ENCODE measurements around the gene ADAMTS17.

ADAMTS17 gene

DNA sequence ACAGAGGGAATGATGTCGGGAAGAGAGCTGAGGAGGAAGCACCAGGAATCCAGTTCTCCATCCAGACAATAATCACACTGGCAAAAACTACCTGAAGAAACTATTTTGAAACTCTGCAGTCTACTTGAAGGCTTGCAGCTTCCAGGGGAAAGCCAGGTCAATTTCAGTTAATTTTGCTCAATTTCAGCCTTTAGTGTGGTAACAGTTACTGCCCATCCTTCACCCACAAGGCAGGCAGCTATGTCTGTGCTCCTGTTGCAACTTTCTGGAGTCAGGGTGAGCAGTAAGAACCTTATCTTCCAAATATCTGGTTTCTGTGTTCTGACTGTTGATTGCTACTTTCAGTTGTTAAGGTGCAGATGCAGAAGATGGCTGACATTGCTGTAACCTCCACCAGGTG is 221.7 kb downstream of the ADAMTS17 start:
- DNase-seq, result no peak

- DNase-seq, result no peak
Measured at GRCh38 chr15:100118546-100118945, 223.2 kb downstream of the ADAMTS17 start.

DNA sequence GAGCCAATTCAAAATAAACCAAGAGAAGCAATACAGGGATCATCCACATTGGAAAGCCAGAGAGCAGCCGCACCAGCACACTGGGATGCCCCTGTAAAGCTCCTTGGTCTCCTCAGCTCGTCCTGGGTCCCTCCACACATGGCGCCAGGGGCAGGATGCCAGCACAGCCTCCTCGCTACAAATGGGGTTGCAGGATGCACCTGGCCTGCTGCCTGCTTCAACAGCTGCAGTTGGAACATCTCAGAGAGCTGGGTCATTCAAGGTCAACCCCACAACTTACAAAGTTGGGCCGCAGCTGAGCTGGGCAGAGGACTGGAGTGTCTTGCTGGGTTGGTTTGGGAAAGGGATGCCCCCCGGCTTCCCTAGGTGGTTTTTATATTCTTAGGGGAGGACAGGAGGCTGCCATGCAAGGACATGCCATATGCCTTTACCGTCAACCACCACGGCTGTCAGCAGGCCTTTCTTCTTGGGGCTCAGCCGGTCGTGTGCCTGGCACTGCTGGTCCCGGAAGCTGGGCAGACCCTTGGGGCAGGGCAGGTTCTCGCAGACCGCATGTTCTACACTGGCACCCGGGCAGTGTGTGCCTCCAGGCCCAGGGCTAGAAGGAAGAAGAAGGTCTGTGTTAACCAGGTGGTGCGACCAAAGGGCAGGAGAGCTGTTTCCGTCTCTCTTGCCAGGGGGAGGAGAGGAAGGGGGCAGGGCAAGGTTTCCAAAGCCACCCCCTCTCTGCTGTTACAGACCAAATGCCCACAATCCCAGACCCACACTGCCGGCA is 225.2 kb downstream of the ADAMTS17 start:
- DNase-seq, result no peak

DNA sequence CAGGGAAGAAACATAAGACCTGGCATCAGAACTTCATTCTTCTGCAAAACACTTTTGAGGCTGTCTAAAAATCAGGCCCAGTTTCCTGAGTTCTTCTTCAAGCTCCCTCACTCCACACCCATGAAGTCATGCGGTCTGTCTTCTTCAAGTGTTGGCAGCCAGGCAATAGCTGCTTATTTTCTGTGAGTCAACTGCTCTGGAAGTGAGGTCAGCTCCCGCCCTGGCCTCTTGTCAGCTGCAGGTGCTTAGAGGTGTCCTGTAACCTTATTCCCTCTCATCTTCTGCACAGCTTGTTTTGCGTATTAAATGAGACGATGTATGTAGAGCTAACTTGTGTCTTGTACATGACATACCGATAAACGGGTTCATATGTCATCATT is 226.1 kb downstream of the ADAMTS17 start:
- DNase-seq, result no peak

DNA sequence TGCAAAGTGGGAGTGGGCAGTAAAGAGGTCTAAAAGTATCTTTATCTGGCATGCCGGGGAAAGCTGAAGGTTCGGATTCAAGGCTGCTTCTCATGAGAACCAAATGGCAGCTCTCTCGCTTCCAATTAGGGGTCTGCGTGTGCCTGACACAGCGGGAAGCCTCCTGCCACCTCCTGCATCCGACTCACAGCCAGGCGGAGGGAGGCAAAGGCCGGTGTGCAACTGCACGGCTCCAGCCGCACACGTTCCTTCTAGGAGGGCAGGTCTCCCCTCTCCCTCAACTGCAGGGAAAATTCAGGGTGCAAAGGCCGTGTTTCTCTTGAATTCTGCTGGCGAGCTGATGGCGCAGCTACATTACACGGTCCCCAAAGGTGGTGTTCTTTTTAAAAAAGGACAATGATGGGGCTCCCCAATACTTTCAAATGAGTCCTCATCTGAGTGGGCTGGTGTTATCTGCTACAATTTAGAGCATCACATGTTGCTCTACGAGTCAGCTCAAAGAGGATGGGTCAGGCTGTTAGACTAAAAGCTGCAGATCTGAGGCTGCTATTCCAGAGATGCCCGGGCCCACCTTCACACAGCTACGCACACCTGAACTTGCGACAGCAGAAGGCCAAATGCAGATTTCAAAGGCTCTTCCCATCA is 226.6 kb downstream of the ADAMTS17 start:
- DNase-seq, result no peak

- peak; percentile 0 for DNase-seq
Measured at GRCh38 chr15:100114571-100114970, 227.2 kb downstream of the ADAMTS17 start.

DNA sequence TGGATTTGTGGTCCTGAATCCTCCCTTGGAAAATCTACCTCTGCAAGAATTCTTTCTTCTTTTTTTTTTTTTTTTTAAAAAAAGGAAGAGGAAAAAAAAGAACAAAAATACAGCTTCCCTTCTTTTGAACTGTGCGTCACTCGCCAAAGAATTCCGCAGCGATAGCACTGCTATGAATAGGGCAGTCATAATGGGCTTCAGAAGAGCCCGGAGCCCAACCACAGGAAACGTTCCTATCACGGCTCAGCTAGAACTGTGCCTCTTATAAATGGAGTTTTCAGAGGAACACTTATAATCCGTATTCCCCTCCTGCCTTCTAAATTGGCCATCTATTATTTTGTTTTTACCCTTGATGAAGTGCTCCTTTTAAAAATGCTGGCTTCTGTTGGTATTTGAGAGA is 227.7 kb downstream of the ADAMTS17 start:
- peak; percentile 0 for DNase-seq

DNA sequence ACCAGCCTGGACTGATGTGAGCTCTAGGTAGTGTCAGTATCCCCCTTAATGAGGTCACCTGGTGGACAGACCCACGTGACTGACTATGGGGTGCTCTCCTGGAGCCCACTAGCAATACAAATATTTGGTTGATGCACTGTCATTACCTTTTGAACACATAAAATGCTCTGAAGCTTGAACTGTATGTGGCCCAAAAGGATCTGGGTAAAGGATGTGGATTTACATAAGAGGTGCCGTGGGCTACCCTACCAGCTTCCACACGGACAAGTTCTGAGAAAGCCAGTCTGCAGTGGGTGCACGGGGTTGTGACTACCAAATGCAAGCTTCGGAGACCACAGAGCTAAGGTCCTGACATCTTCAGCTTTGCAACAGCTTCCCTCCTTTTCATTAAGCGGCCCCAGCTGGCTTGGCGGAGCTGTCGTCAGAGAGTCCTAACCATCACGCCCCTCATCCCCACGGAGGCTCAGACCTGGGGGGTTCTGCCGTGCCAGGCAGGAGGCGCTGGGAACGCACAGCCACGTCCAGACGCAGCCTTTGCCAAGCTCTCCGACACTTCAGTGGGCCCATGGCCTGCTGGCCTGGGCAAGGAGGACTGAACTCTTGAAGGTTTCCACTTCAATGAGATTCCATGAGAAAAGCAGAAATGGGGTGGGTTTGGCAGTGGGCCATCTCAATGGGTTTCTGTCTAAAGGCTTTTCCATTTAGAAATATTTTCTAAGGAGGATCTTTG is 228.3 kb downstream of the ADAMTS17 start:
- no peak for DNase-seq

- DNase-seq, result no peak
Measured at GRCh38 chr15:100112636-100113305, 229.0 kb downstream of the ADAMTS17 start.

- DNase-seq, result peak; percentile 0
Measured at GRCh38 chr15:100112061-100112420, 229.7 kb downstream of the ADAMTS17 start.

GRCh38 chr15:100111125-100112060 is 230.4 kb downstream of the ADAMTS17 start:
- peak; percentile 60 for DNase-seq

DNA sequence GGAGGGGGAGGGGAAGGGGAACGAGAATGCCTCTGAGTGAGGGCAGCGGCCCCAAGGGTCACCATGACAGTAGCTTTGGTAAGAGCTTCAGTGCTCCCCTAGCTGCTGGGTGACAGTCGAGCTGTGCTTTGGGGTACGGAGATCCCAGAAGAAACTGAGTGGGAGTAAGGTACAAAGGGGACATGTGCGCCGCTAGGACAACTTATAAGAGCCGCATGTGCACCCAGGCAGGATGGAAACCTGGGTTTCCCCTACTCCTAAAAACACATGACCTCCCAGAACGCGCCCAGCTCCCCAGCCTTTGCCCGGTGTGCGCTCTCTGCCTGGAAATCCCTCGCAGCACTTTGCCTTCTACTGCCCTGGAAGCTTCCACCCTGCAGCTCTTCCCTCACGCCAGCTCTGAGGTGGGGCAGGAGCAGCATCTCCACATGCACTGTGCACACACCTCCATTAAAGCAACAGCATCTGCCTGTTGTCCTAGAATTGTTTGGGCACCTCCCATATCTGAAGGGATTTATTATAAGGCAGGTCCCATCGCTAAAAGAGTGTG is 232.2 kb downstream of the ADAMTS17 start:
- no peak for DNase-seq

- no peak for DNase-seq
Measured at GRCh38 chr15:100108846-100109245, 232.9 kb downstream of the ADAMTS17 start.

- no peak for DNase-seq
Measured at GRCh38 chr15:100108346-100108745, 233.4 kb downstream of the ADAMTS17 start.

- no peak for DNase-seq
Measured at GRCh38 chr15:100107606-100108225, 234.1 kb downstream of the ADAMTS17 start.

GRCh38 chr15:100107151-100107550 is 234.6 kb downstream of the ADAMTS17 start:
- no peak for DNase-seq

- no peak for DNase-seq
Measured at GRCh38 chr15:100106732-100107131, 235.0 kb downstream of the ADAMTS17 start.

DNA sequence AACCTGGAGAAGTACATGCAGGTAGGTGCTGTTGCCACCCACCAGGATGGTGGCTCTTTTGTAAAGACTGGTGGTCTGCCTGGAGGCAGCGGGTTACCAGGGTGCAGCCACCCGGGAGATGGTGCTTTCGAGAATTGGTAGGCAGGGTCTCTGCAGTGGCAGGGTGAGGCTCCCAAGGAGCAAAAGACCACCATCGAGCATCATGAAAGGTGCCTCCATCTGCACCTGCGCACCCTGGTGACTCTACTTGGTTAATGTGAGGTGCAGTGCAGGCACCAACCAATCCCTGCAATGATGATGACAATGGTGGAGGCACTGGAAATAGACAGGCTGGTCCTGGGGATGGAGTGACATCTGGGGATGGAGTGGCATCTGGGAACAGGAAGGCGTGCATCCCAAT is 236.7 kb downstream of the ADAMTS17 start:
- no peak for DNase-seq

DNA sequence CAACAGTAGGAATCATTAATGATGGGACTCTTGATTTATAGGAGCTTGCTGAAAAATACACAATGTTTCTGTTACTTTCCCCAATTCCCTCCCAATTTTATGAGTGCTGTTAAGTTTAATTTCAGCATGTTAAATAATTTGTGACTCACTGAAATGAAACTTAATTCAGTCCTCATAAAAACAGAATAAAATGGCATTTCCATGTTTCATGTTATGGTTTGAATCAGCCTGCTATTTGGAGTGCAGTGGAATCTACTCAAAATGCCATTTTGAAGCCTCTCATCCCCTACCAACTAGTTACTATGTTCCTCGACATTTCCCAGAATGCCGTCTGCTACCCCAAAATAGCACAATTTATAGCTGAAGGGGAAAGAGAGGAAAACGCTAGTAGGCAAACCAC is 237.5 kb downstream of the ADAMTS17 start:
- DNase-seq, result no peak

DNA sequence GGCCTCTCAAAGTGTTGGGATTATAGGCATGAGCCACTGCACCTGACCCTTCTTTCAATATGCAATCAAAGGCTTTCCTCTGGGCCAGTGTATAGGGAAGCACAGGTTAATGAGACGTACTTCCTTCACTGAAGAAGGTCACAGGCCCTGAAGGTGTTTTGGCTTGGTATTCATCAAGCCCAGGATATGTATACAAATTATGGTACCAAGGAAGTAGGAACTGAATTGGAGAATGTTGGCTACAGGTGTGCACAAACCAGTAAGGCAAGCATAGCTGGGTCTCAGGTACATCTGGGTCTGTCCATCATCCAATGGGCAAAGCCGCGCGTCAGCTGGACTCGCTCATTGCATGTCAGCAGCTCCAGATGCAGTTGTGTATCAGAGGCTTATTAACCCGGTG is 237.9 kb downstream of the ADAMTS17 start:
- no peak for DNase-seq

DNA sequence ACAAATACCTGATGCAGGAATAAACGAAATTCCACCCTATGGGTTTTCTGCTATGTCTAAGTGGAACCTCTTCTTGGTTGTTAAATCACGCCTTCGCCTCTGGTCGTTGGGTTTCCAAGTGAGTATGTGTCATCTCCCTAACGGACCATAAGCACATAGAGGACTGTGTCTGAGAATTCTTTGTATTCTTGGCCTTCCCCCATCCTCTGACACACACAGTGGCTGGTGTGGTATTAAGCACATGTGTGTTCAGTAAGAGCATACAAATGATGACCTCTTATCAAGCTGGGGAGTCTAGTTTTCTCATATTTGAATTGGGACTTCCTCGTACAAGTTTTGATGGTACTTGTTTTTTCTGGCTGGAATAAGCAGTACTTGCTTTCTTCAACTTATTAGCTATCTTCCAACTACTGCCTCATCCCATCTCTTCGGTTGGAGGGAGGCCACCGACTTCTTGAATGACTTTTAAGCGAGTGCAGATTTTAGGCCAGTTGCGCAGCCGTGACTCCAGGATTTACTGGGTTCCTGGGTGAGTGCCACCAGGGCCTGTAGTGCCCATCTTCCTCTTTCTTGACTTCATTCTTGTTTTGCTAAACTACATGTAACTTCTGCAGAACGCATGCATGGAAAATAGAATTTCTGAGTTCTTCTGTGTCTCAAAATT is 240.2 kb downstream of the ADAMTS17 start:
- DNase-seq, result no peak

All from DMS153 (cell line).